Skeletal muscle satellite cell (primary cell): ENCODE results near the gene GJC2.

ENCODE experiments used
- H3K27me3 ChIP-seq: 2 replicates; pipeline ENCODE4 v1.7.0; 2013; ENCODE audit warnings: low read length; ENCODE audit not compliant: control insufficient read depth, insufficient read depth
- H3K36me3 ChIP-seq: 2 replicates; pipeline ENCODE4 v1.7.0; 2013; ENCODE audit warnings: mild to moderate bottlenecking, control low read depth, low read length; ENCODE audit not compliant: insufficient read depth
- H3K4me1 ChIP-seq: 2 replicates; pipeline ENCODE4 v1.7.0; 2013; ENCODE audit warnings: low read length; ENCODE audit not compliant: control insufficient read depth, insufficient read depth
- H3K4me2 ChIP-seq: 2 replicates; pipeline ENCODE4 v1.7.0; 2013; ENCODE audit warnings: mild to moderate bottlenecking, low read length
- H3K4me3 ChIP-seq: 2 replicates; pipeline ENCODE4 v1.7.0; 2013; ENCODE audit warnings: low read length
- H3K9ac ChIP-seq: 2 replicates; pipeline ENCODE4 v1.7.0; 2013; ENCODE audit warnings: mild to moderate bottlenecking, low read depth, low read length, moderate library complexity
- H3K9me3 ChIP-seq: replicated peaks from 2 replicates; pipeline ENCODE4 v1.7.0; 2013; ENCODE audit warnings: mild to moderate bottlenecking, control low read depth, low read length

The GJC2 gene

GRCh38 chr1:228154670-228155571 is 5.2 kb downstream of the GJC2 start:
- no peak overlapping the region for H3K9ac ChIP-seq

DNA sequence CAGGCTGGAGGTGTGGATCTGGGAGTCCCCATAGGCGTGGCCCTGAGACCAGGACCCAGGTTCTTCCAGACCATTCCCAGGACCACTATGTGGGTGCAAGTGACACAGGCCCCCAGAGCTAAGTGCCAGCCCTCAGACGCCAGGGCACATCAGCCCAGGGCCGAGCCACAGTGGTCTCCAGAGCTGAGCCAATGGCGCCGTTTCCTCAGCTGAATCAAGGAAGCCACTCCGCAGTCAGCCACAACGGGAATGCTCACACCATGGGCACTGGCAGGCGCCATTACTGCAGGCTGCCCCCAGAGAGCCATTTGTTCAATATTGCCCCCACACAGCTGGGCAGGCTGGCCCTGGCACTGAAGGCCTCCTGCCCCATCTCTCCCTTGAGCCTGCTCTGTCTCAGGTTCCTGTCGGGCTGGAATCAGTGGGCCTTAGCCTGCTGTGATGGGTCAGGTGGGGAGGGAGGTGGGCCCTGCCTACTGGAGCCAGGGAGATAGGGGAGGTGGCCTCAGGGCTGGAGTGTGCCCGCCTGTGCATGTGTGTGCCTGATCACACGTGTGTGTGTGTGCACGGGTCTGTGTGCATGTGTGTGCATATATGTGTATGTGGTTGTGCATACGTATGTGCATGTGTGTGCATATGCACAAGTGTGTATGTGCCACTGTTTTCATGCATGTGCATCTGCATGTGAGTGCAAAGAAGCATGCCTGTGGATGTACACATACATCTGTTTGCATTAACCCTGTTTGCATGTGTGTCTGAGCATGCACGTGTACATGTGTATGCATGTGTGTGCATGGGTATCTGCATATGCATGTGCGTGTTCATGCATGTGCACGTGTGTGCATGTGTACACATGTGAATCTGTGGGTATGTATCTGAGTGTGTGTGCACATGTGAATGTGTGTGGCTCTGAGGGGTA is 6.1 kb downstream of the GJC2 start:
- peaks cover 11% of the 10 kb centered on the region for H3K27me3 ChIP-seq
- H3K4me3 ChIP-seq, result no peak overlapping the region
- H3K36me3 ChIP-seq, result no peaks in the 10 kb centered on the region
- H3K9ac ChIP-seq, result no peak overlapping the region
- H3K4me1 ChIP-seq, result peaks cover 5% of the 10 kb centered on the region
- no peak overlapping the region for H3K4me2 ChIP-seq
- no peaks in the 10 kb centered on the region for H3K9me3 ChIP-seq

More at GRCh38 chr1:228154670-228155571, 5.2 kb downstream of the GJC2 start:
- peaks cover 14% of the 10 kb centered on the region for H3K4me1 ChIP-seq
- no peaks in the 10 kb centered on the region for H3K9me3 ChIP-seq
- H3K36me3 ChIP-seq, result peaks cover 3% of the 10 kb centered on the region
- no peak overlapping the region for H3K4me3 ChIP-seq
- peaks cover 11% of the 10 kb centered on the region for H3K27me3 ChIP-seq
- H3K4me2 ChIP-seq, result no peak overlapping the region

DNA sequence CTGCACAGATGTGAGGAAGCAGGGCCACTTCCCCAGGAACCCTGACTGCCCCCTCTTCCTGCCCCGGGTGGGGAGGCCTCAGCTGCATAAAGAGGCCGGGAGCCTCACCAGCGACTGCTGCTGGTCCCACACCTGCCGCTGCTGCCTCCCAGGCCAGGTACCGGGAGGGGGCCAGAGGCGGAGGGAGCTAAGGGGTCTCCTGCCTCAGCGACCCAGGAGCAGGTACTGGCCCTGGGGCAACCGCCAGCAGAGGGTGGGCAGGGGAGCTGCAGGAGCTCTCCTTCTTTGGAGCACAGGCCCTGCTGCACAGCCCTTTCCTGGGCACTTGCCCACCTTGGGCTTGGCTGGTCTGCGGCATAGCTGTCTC is 6.8 kb downstream of the GJC2 start:
- H3K4me1 ChIP-seq, result peaks cover 3% of the 10 kb centered on the region
- no peak overlapping the region for H3K4me2 ChIP-seq
- H3K9me3 ChIP-seq, result no peaks in the 10 kb centered on the region
- H3K27me3 ChIP-seq, result peaks cover 11% of the 10 kb centered on the region
- no peak overlapping the region for H3K9ac ChIP-seq
- no peaks in the 10 kb centered on the region for H3K36me3 ChIP-seq
- H3K4me3 ChIP-seq, result no peak overlapping the region

DNA sequence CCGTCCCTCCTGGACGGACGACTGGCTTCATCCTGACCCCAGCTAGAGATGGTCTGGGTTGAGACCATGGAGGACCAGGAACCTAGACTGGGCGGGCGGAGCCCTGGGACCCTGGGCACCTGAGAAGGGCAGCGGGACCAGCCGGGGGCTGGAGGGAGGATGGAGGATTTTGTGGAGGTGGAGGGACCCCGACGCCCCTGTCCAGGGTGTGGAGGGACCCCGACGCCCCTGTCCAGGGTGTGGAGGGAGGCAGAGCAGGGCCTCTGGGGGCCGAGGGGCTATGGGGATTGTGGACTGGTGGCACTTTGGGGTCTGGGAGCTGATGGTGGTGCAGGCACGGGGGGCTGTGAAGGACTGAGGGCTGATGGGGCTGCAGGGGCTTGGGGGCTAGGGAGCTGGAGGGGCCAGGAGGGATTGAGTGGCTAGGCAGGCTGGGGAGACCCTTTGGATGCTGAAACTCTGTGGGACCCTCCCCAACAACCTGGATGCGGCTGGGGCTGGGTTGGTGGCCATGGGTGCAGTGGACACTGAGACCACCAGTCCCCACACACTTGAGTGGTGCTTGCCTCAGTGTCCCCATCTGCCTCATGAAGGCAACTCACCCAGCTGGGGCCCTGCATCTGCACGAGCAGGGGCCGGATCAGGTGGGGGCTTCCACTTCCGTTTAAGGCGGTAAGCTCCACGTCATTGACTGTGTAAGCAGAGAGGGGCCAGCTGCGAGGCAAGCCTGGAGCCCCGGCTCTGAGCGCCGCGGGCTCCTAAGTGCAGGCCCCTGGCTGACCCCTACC is 7.4 kb downstream of the GJC2 start:
- Histone ChIP-seq H3K4me3 (no peak overlapping the region), H3K9ac (no peak overlapping the region), H3K4me1 (peaks cover 9% of the 10 kb centered on the region)

DNA sequence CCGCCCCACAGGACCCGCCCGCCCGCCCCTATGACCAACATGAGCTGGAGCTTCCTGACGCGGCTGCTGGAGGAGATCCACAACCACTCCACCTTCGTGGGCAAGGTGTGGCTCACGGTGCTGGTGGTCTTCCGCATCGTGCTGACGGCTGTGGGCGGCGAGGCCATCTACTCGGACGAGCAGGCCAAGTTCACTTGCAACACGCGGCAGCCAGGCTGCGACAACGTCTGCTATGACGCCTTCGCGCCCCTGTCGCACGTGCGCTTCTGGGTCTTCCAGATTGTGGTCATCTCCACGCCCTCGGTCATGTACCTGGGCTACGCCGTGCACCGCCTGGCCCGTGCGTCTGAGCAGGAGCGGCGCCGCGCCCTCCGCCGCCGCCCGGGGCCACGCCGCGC is 8.0 kb downstream of the GJC2 start:
- peaks cover 11% of the 10 kb centered on the region for H3K27me3 ChIP-seq
- no peaks in the 10 kb centered on the region for H3K36me3 ChIP-seq
- H3K9ac ChIP-seq, result no peak overlapping the region
- H3K4me1 ChIP-seq, result peaks cover 15% of the 10 kb centered on the region
- H3K9me3 ChIP-seq, result no peaks in the 10 kb centered on the region
- H3K4me3 ChIP-seq, result no peak overlapping the region
- H3K4me2 ChIP-seq, result no peak overlapping the region

More for the DNA sequence above, 7.4 kb downstream of the GJC2 start:
- H3K9me3 ChIP-seq, result no peaks in the 10 kb centered on the region
- H3K4me2 ChIP-seq, result no peak overlapping the region
- H3K36me3 ChIP-seq, result no peaks in the 10 kb centered on the region
- H3K27me3 ChIP-seq, result peaks cover 11% of the 10 kb centered on the region

DNA sequence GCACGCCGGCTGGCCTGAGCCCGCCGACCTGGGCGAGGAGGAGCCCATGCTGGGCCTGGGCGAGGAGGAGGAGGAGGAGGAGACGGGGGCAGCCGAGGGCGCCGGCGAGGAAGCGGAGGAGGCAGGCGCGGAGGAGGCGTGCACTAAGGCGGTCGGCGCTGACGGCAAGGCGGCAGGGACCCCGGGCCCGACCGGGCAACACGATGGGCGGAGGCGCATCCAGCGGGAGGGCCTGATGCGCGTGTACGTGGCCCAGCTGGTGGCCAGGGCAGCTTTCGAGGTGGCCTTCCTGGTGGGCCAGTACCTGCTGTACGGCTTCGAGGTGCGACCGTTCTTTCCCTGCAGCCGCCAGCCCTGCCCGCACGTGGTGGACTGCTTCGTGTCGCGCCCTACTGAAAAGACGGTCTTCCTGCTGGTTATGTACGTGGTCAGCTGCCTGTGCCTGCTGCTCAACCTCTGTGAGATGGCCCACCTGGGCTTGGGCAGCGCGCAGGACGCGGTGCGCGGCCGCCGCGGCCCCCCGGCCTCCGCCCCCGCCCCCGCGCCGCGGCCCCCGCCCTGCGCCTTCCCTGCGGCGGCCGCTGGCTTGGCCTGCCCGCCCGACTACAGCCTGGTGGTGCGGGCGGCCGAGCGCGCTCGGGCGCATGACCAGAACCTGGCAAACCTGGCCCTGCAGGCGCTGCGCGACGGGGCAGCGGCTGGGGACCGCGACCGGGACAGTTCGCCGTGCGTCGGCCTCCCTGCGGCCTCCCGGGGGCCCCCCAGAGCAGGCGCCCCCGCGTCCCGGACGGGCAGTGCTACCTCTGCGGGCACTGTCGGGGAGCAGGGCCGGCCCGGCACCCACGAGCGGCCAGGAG is 8.6 kb downstream of the GJC2 start:
- Histone ChIP-seq H3K9me3 (no peaks in the 10 kb centered on the region), H3K4me3 (no peak overlapping the region), H3K4me2 (no peak overlapping the region), H3K36me3 (no peaks in the 10 kb centered on the region), H3K27me3 (peaks cover 11% of the 10 kb centered on the region), H3K4me1 (peaks cover 21% of the 10 kb centered on the region), H3K9ac (no peak overlapping the region)

DNA sequence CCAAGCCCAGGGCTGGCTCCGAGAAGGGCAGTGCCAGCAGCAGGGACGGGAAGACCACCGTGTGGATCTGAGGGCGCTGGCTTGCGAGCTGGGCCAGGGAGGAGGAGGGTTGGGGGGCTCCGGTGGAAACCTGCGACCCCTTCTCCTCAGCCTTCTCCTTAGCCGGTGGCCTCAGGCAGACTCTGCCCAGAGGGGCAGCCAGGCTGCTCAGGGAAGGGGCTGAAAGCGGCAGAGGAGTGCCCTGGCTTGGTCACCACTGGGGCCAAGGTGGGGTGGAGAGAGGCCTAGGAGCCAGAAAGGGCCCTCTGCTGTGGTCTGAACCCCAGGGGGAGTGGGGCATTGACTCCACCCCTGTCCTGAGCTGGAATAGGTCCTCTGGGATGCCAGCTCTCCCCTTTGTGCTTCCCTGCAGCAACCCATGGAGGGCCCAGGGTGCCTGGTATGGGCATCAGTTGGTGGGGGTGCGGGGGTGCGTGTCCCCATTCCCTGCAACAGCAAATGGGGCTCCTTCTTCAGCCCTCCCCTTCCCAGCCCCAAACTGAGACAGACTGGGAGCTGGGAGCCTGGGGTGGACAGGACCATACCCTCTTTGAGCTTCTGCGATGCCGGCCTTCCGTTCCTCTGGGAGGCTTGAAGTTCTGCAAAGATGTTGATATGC is 9.4 kb downstream of the GJC2 start:
- H3K4me1 ChIP-seq, result peaks cover 27% of the 10 kb centered on the region
- no peak overlapping the region for H3K4me3 ChIP-seq
- H3K27me3 ChIP-seq, result peaks cover 11% of the 10 kb centered on the region
- H3K9ac ChIP-seq, result no peak overlapping the region
- no peaks in the 10 kb centered on the region for H3K9me3 ChIP-seq
- no peaks in the 10 kb centered on the region for H3K36me3 ChIP-seq
- no peak overlapping the region for H3K4me2 ChIP-seq

DNA sequence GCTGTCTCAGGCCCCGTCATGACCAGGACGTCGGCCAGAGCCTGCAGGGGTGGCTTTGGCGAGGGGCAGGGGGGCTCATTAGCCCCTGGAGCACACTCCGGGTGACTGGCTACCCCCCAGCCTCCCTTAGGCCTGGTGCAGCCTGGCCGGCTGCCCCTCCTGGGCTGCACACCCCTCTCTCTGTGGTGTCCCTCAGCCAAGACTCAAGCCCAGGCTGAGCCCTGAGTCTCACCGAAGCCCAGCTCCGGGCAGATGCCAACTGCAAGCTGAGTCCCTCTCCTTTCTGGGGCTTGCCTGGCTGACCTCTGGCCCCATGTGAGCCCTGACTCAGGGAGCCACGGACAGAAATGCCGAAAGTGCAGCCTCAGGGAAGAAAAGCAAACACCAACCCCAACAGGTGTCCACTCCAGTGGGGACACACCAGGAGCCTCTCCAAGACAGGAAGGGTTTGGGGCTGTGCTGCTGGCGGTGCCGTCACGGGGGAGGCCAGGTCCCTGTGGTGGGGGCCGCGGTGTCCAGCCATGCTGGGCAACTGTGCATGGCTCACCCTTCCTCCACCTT is 10.6 kb downstream of the GJC2 start:
- no peak overlapping the region for H3K4me3 ChIP-seq
- no peaks in the 10 kb centered on the region for H3K36me3 ChIP-seq
- peaks cover 27% of the 10 kb centered on the region for H3K4me1 ChIP-seq
- H3K9ac ChIP-seq, result no peak overlapping the region
- no peak overlapping the region for H3K4me2 ChIP-seq
- H3K9me3 ChIP-seq, result no peaks in the 10 kb centered on the region
- H3K27me3 ChIP-seq, result peaks cover 11% of the 10 kb centered on the region

GRCh38 chr1:228161362-228161761 is 11.6 kb downstream of the GJC2 start:
- H3K4me2 ChIP-seq, result no peak overlapping the region
- peaks cover 11% of the 10 kb centered on the region for H3K27me3 ChIP-seq
- H3K9me3 ChIP-seq, result no peaks in the 10 kb centered on the region
- H3K9ac ChIP-seq, result no peak overlapping the region
- H3K4me1 ChIP-seq, result peaks cover 27% of the 10 kb centered on the region
- H3K4me3 ChIP-seq, result no peak overlapping the region
- H3K36me3 ChIP-seq, result no peaks in the 10 kb centered on the region

DNA sequence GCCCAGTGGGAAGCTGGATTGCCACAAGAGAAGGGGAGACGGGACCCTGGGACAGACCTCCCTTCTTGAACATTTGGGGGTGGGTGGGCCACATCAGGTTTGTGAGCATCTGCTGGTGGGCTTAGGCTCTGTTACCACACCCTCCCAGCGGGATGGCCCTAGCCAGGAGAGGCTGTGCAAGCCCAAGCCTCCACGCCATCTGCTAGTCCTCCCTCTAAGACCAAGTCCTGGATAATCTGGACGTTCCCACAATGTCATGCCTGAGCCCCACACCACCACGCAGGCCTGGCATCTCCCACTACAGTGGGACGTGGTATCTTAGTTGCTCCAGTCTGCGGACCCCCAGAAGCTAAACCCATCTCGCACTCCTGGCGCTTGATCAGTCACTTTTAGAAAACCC is 12.1 kb downstream of the GJC2 start:
- no peak overlapping the region for H3K4me3 ChIP-seq
- H3K9ac ChIP-seq, result no peak overlapping the region
- no peaks in the 10 kb centered on the region for H3K36me3 ChIP-seq
- H3K9me3 ChIP-seq, result no peaks in the 10 kb centered on the region
- H3K4me1 ChIP-seq, result peaks cover 30% of the 10 kb centered on the region
- no peak overlapping the region for H3K4me2 ChIP-seq
- peaks cover 11% of the 10 kb centered on the region for H3K27me3 ChIP-seq
